GM19025 (cell line): ENCODE data around the gene FOXL2.
"Not testable (repeated sequence)": the region's sequence is repeated elsewhere in the genome, so short reads cannot be mapped to it uniquely, and the experiment has no call there.

Experiments
- ATAC-seq: cut with Tn5 transposase; IDR thresholded peaks from one replicate; pipeline ENCODE4 v1.9.1; 2021; ENCODE audit warnings: mild to moderate bottlenecking, low read depth, moderate library complexity; ENCODE audit not compliant: unreplicated experiment

Gene FOXL2

GRCh38 chr3:138933981-138934691, 12.8 kb downstream of the FOXL2 start:
- ATAC-seq, result no peak

GRCh38 chr3:138933068-138933668, 13.8 kb downstream of the FOXL2 start:
- no peak for ATAC-seq

GRCh38 chr3:138928727-138929372, 18.1 kb downstream of the FOXL2 start:
- ATAC-seq, result no peak

DNA sequence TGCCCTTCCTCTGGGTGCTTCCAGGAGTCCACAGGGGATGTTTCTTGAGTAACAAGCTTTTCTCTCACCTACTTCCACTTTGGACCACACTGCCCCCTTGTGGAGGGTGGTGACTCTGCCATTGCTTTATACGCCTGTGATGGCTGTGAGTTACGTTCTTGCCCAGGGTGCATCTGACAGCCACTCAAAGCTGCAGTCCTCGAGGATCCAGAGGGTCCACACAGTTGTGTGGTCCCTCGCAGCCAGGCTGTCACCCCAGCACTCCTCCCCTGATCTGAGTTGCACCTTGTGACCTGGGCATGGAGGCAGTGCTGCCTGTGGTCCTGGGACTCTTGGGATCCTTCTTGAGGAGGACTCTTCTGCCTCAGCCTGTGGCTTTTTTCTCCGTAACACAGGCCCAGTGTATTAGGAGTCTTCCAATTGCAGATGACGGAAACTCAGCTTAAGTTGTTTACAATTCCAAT, 23.4 kb downstream of the FOXL2 start:
- peak; percentile 73 for ATAC-seq

- not testable (repeated sequence) for ATAC-seq
These were observed 24.5 kb downstream of the FOXL2 start for GRCh38 chr3:138922400-138922799.

GRCh38 chr3:138921316-138922292, 25.3 kb downstream of the FOXL2 start:
- no peak for ATAC-seq

DNA sequence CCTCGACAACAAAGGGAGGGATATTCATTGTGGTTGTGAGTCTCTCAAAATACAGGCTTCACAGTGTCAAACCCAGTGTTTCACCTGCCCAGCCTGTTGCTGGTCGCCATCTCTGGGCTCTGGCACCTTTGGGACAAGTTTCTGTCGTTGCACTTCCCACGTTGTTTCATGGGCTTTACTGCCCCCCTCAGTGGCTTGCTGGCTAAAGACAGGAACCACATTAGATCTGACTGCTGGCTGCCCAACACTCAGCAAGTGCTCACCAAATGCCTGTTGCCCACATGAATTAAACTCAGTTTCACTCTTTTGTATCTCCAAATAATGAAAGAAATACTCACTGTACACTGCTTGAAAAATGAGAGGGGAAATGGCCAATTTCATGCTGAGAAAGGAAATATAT, 27.6 kb downstream of the FOXL2 start:
- no peak for ATAC-seq

- no peak for ATAC-seq
These were observed 30.1 kb downstream of the FOXL2 start for GRCh38 chr3:138916824-138917223.

DNA sequence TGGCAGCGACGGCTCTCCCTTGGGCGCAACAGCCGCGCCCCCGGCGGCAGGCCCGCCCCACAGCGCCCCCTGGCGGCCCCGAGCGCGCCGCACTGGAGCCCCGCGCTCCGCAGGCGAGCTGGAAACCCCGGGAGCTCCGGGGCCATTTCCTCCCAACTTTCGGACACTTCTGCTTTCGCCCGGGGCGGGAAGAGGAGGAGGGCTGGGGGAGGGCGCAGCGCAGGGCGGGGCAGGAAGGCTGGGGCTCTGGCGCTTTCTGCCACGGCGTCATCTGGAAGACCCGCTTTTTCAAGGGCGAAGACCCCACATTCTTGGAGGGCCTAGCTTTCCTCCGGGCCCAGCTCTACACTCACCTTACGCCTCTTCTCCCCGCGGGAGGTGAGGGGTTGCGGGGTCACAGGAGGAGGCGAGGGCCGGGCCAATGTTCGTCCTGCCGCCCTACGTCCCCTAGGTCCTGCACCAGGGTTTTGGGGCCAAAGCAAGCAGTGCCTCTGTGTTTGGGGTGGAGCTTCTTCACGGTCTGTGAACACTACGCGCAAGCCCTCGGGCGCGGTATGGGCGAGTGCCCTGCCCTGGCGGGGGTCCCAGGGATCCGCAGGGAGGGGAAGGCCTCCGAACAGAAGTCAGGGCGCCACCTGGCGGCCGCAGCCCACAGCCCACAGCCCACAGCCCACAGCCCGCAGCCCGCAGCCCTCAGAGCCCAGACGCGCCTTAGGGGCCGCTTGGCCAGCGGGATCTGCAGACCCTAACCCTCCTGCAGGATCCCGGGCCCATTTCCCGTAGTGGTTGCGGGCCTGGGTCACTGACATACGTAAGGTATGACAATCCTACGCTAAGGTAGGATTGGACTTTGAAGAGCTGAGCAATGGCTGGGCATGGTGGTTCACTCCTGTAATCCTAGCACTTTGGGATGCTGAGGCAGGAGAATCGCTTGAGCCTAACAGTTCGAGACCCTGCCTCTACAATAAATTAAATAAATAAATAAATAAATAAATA, 31.1 kb downstream of the FOXL2 start:
- ATAC-seq, result peak; percentile 78

- peak; percentile 15 for ATAC-seq
These were observed 32.0 kb downstream of the FOXL2 start for GRCh38 chr3:138914870-138915502.

GRCh38 chr3:138913766-138914165, 33.2 kb downstream of the FOXL2 start:
- ATAC-seq, result no peak

DNA sequence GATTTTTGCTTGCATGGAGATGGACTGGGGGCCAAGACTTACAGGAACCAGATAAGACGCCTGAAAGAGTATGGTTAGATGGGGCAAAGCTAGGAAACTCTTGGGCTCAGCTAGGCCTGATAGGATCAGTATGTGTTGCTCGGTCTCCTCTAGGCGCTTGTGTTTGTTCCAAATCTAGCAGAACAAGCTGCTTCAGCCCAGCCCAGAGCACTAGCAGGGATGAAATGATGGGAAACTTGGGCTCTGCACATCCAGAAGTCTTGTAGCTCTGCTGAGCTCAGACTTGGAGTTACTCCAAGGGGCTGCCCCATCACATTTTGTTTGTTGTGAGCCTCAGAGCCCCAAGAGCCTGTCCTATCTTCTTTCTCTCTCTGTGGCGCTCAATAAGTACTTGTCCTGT, 34.7 kb downstream of the FOXL2 start:
- ATAC-seq, result no peak

DNA sequence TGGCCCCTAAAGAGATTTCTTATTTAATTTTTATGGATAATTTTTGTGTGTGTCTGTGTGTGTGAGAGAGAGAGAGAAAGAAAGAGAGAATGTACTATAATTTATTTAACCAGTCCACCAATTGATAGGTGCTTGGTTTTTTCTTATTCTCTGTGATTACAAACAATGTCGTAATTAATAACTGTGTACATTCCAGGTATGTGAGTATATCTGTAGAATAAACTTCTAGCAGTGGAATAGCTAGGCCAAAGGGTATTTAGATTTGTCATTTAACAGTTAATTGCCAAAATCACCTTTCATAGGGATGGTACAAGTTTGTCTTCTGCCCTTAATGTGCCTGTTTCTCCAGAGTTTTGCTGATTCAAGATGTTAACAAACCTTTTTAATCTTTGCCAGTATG, 35.3 kb downstream of the FOXL2 start:
- ATAC-seq, result no peak

DNA sequence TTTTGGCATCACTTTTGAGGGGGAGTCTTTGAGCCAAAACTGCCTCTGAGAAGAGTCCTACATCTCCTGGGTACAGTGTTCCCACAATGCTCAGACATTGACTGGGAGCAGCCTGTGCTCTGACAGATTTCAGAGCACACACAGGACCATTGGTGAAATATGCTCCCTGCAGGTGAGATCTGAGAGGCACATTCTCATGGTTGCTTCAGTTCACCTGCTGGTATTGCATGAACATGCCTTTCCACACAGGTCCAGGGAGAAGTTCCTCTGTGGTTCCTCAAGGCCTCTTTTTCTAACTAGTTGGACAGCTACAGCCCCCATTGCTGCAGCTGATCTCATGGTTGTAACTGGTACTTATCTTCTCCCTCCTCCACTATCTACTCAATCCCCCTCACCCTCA, 37.0 kb downstream of the FOXL2 start:
- no peak for ATAC-seq

GRCh38 chr3:138908846-138909245, 38.1 kb downstream of the FOXL2 start:
- no peak for ATAC-seq

DNA sequence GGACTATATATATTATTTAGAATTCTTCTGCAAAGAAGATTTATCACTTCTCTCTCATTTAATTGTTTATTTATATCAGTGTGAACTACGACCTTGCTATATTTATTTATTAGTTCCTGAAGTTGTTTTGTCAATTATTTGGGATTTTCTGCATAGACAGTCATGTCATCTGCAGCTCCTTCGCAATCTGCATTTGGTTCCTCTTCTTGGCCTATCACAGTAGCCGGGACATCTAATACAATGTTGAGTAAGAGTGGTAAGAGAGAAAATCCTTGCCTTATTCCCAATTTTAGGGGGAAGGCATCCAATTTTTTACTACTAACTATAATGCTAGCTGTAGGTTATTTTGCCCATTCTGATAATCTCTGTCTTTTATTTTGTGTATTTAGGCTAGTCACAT, 39.4 kb downstream of the FOXL2 start:
- no peak for ATAC-seq

DNA sequence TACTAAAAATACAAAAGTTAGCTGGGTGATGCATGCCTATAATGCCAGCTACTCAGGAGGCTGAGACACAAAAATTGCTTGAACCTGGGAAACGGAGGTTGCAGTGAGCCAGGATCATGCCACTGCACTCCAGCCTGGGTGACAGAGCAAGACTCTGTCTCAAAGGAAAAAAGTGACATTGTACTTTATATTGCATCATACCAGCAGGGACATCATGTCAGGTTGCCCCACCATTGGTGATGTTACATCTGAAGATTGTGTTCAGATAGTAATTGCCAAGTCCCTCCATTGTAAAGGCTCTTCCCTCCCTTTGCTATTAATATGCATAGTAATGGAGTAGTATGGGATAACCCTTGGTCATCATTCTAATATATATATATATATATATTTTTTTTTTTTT, 44.8 kb downstream of the FOXL2 start:
- ATAC-seq, result no peak

DNA sequence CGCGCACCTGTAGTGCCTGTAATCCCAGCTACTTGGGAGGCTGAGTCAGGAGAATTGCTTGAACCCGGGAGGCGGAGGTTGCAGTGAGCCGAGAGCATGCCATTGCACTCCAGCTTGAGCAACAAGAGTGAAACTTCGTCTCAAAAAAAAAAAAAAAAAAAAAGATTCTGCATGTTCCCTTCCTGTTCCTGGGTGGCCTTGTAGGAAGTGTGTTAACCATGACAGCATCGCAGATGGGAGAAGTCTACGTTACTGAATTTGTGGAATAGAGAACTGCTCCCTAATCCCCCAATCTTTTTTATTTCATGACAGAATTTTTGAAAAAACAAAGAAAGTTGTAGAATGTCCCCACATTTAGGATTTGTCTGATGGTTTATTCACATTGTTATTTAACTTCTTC, 45.4 kb downstream of the FOXL2 start:
- no peak for ATAC-seq
